GM03348 (cell line): ENCODE measurements around the gene TMEM273.
A peak's percentile ranks its signal among the peaks of the same experiment; 100 is the strongest.

Experiments
- DNase-seq: peaks from one replicate; pipeline ENCODE4 v3.0.0; 2012; ENCODE audit warnings: low spot score

Gene TMEM273

GRCh38 chr10:49139028-49139845, 49.0 kb downstream of the TMEM273 start:
- DNase-seq = peak; percentile 77

DNA sequence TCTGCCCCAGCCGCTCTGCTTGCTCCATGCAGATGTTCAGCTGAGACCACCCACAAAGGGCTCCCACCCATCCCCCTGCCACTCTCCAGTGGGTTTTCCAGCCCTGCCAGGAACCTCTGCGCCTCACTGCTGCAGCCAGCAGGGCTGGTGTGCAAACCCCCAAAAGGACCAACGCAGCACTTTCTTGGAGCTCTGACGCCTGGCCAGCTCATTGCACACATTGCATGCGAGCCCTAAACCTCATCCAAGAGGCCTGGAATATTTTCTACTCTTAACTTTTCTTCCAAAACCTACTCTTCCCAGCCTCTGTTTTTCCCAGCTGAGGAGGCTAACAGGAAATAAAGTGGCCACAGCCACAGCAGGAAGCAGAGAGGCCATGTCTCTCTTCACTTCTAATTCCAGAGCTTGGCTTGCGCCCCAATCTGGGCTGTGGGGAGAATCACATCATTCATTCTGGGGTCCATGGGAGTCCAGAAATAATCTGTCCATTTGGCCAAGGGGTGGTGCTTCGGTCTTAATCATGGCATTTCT, 49.8 kb downstream of the TMEM273 start:
- peak; percentile 74 for DNase-seq

DNA sequence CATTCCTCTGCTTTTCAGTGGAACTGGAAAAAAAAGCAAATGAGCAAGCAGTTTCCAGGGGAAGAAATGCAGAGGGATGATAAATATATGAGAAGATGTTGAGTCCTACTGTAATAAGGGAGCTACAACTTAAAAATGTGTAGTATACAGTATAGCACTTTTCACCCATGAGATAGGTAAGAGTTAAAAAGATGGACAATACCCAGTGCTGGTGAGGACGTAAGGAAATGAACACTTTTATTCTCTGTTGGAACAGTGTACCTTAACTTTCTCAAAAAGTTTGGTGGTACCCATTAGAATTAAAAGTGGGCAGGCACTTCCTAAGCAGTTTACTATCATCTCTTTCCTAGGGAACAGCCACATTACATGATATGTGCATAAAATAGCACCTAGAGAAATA, 51.7 kb downstream of the TMEM273 start:
- DNase-seq = no peak

- no peak for DNase-seq
Observed at GRCh38 chr10:49135575-49136313, 52.4 kb downstream of the TMEM273 start.

DNA sequence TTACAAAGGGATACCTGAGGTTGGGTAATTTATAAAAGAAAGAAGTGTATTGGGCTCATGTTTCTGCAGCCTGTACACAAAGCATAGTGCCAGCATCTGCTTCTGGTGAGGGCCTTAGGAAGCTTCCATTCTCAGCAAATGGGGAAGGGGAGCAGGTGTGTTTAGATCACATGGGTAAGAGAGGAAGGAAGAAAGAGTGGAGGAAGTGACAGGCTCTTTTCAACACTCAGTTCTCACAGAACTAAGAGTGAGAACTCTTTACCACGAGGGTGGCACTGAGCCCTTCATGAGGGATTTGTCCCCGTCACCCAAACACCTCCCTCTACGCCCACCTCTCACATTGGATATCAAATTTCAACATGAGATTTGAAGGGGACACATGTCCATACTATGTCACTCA, 53.9 kb downstream of the TMEM273 start:
- DNase-seq = no peak

DNA sequence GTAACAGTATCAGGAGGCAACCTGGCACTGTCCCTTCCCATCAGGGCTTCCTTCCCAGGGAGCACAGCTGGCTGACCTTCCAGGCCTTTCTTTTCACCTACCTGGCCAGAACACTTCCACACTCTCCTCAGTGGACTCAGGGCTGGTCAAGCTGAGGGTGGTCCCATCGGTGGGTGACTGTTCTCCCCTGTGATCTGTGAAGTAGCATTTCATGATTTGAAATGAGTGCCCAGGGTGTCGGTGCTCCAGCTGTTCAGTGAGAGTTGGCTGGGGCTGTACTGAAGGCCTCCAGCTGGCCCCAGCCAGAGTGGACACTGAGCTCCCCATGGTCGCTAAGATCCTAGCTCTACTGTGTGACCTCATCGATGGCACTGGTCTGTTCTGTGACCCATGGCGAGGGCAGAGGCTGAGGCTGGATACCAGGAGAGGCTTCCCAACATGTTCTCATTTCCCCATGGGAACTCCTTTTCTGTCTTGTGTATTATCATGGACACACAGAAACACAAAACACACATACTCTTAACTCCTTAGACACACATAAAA, 54.4 kb downstream of the TMEM273 start, which contains the start of gene FAM170B:
Gene FAM170B (minus strand): TSS at position 316 of the 543 bp plus-strand sequence. CDS start 103 bp downstream, at position 213.
- no peak for DNase-seq

- no peak for DNase-seq
Observed at GRCh38 chr10:49132362-49132737, 55.8 kb downstream of the TMEM273 start.

- DNase-seq = no peak
Observed at GRCh38 chr10:49131507-49132361, 56.5 kb downstream of the TMEM273 start.

DNA sequence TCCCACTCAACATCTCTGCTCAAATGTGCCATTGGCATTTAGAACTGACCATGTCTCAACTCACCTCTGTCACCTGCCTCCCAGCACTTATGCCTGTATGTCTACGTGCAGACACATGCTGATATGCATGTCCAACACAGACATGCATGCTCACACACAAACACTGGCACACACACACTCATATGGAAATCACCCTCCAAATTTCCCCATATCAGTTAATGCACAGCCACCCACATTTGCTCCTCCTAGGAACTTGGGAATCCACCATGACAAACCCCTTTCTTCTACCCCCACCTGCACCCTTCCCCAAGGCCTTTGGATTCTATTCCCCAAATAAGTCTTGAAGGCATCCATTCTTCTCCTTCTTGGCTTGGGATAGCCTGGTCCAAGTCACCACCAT, 58.8 kb downstream of the TMEM273 start:
- DNase-seq = no peak

- no peak for DNase-seq
Observed at GRCh38 chr10:49128854-49129253, 59.3 kb downstream of the TMEM273 start.

DNA sequence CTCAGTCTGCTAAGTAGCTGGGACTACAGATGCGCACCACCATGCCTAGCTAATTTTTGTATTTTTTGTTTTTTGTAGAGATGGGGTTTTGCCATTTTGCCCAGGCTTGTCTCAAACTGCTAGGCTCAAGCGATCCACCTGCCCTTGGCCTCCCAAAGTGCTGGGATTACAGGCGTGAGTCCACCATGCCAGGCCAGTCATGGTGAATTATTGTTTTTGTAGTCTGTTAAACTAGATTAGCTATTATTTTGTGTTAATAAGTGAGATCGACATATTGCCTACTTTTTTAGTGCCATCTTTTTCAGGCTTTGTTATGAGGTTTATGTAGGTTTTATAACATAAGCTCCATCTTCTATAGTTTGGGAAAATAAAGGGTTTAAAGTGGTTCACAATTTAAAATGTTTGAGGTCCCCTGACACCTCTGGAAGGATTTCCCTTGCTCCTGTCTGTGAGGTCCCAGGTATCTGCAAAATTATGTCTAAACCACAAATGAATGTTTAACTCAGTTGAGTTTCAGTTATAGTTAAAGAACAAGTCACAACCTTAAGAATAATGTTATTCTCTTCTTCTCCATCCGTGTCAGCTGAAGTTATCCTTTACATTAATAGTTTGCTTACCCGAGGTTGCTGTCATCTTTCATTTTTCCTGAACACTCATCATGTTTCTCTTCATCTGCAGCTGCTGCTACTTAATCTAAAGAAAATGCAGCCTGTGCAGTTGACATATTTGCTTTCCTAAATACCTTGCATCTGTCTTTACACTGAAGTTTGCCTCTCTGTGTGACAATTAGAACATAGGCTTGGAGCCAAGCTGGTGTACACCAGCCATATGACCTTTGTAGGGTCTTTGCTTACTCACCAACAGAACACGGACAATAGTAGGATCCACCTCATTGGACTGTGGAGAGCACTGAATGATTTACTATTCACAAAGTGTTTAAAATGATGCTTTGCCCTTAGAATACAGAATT, 63.9 kb downstream of the TMEM273 start:
- no peak for DNase-seq

DNA sequence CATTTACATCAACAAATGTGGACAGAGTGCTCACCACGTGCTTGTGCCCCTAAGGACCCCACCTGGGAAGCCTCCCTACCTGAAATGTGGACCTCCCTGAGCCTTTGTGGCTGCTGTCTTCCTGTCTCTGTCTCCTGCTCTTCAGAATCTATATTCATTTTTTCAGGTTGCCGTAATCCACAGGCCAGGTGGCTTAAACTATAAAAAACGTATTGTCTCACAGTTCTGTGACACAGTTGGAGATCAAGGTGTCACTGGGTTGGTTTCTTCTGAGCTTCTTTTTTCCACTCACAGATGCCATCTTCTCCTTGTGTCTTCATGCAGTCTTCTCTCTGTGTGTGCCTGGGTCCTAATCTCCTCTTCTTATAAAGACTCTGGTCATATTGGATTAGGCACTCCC, 67.3 kb downstream of the TMEM273 start:
- no peak for DNase-seq

DNA sequence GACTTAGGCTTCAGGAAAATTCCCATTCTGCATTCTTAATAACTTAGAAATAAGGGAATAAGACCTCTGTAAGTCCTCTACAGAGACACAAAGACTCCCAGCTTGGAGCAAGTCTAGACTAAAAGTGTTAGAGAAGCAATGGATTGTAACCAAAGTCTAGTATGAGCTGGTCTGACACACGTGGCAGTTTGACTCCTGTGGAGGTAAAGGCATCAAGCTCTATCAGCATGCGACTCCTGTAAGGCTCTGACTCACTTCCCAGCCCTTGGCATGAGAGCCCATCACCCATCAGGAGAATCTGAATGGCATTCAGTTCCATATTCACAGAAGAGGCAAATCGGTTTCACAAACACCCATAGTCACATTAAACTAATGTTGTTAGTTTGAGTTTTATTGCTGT, 68.4 kb downstream of the TMEM273 start:
- DNase-seq = no peak

DNA sequence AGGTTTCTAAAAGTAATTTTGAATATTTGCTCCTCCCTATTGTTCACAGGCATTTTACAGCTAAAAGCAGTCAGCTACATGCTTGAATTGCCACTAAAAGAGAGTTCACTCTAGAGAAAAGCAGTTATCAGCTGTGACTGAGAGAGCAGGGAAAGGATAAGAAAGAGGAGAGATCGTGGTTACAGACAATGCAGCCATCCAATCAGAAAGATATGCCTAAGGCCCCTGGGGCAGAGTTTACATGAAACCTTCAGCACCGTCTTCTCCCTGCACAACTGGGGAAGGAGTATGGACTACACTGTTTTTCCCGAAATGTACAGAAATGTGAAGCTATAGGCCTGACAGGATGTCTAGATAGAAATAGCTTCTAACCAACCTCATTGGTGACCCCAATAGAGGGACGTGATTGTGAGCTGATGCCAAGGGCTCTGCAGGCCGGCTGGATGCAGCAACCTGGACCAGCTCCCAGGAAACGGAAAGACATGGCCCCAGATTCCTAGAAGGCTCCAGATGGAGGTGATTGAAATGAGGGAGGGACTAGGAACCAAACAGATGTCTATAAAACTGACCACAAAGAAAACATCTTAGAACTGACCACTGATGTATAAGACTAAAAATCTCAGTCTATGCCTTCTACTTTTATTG, 69.6 kb downstream of the TMEM273 start:
- DNase-seq = no peak

GRCh38 chr10:49117376-49118070, 70.7 kb downstream of the TMEM273 start:
- DNase-seq = no peak

GRCh38 chr10:49116509-49117375, 71.4 kb downstream of the TMEM273 start:
- no peak for DNase-seq

- no peak for DNase-seq
Observed at GRCh38 chr10:49115796-49116508, 72.2 kb downstream of the TMEM273 start.
